Measurements from ENCODE around the gene BBS9. TPM values are rescaled to one million over a fixed set of nuclear protein-coding genes. Genes with fewer than 3 reads are reported as not detected.
"Not testable (repeated sequence)": the region's sequence is repeated elsewhere in the genome, so short reads cannot be mapped to it uniquely, and the experiment has no call there.

The BBS9 gene
- polyA plus RNA-seq, 1 donor, result 8.8 TPM

GRCh38 chr7:33303978-33304557 lies 174.7 kb downstream of the BBS9 start:
- no CpG with 5 or more reads among the region's 33 CpGs for WGBS (ENCODE audit: insufficient coverage, low lambda C conversion rate)
- H3K36me3 ChIP-seq (ENCODE audit: control insufficient read depth, insufficient read depth, low read length); H3K27ac ChIP-seq (ENCODE audit: low read length); H3K4me1 ChIP-seq (ENCODE audit: control insufficient read depth, insufficient read depth, low read length); H3K4me3 ChIP-seq (ENCODE audit: low read length); DNase-seq; H3K27me3 ChIP-seq (ENCODE audit: control insufficient read depth, insufficient read depth, low read length): not testable (repeated sequence)
- peaks cover 15% of the 10 kb centered on the region for H3K9me3 ChIP-seq (ENCODE audit: control insufficient read depth, low read depth, low read length)

GRCh38 chr7:33307205-33307604 lies 177.8 kb downstream of the BBS9 start:
- no peak overlapping the region for H3K4me3 ChIP-seq (ENCODE audit: low read length)
- no peaks in the 10 kb centered on the region for H3K27me3 ChIP-seq (ENCODE audit: control insufficient read depth, insufficient read depth, low read length)
- no peak overlapping the region for H3K27ac ChIP-seq (ENCODE audit: low read length)
- H3K36me3 ChIP-seq (ENCODE audit: control insufficient read depth, insufficient read depth, low read length), result no peaks in the 10 kb centered on the region
- peaks cover 11% of the 10 kb centered on the region for H3K9me3 ChIP-seq (ENCODE audit: control insufficient read depth, low read depth, low read length)
- DNase-seq, result no peak
- H3K4me1 ChIP-seq (ENCODE audit: control insufficient read depth, insufficient read depth, low read length), result no peaks in the 10 kb centered on the region

GRCh38 chr7:33310546-33310945 lies 181.2 kb downstream of the BBS9 start:
- DNase-seq, result no peak
- no peaks in the 10 kb centered on the region for H3K4me1 ChIP-seq (ENCODE audit: control insufficient read depth, insufficient read depth, low read length)
- H3K27me3 ChIP-seq (ENCODE audit: control insufficient read depth, insufficient read depth, low read length), result no peaks in the 10 kb centered on the region
- H3K4me3 ChIP-seq (ENCODE audit: low read length), result no peak overlapping the region
- no CpG with 5 or more reads among the region's 1 CpG for WGBS (ENCODE audit: insufficient coverage, low lambda C conversion rate)
- H3K27ac ChIP-seq (ENCODE audit: low read length), result no peak overlapping the region
- H3K36me3 ChIP-seq (ENCODE audit: control insufficient read depth, insufficient read depth, low read length), result no peaks in the 10 kb centered on the region
- no peaks in the 10 kb centered on the region for H3K9me3 ChIP-seq (ENCODE audit: control insufficient read depth, low read depth, low read length)

- Histone ChIP-seq H3K27me3 (ENCODE audit: control insufficient read depth, insufficient read depth, low read length) (no peaks in the 10 kb centered on the region), H3K4me3 (ENCODE audit: low read length) (no peak overlapping the region), H3K4me1 (ENCODE audit: control insufficient read depth, insufficient read depth, low read length) (no peaks in the 10 kb centered on the region), H3K36me3 (ENCODE audit: control insufficient read depth, insufficient read depth, low read length) (no peaks in the 10 kb centered on the region), H3K9me3 (ENCODE audit: control insufficient read depth, low read depth, low read length) (no peaks in the 10 kb centered on the region), H3K27ac (ENCODE audit: low read length) (no peak overlapping the region)
- WGBS (ENCODE audit: insufficient coverage, low lambda C conversion rate), result no CpG with 5 or more reads among the region's 4 CpGs
- no peak for DNase-seq
Measured at GRCh38 chr7:33325754-33326484, 196.6 kb downstream of the BBS9 start.

- Histone ChIP-seq H3K4me3 (ENCODE audit: low read length) (no peak overlapping the region), H3K27ac (ENCODE audit: low read length) (no peak overlapping the region), H3K36me3 (ENCODE audit: control insufficient read depth, insufficient read depth, low read length) (no peaks in the 10 kb centered on the region), H3K9me3 (ENCODE audit: control insufficient read depth, low read depth, low read length) (no peaks in the 10 kb centered on the region), H3K27me3 (ENCODE audit: control insufficient read depth, insufficient read depth, low read length) (no peaks in the 10 kb centered on the region), H3K4me1 (ENCODE audit: control insufficient read depth, insufficient read depth, low read length) (no peaks in the 10 kb centered on the region)
- DNase-seq, result no peak
- no CpG with 5 or more reads among the region's 3 CpGs for WGBS (ENCODE audit: insufficient coverage, low lambda C conversion rate)
Measured at GRCh38 chr7:33326485-33326848, 197.1 kb downstream of the BBS9 start.

GRCh38 chr7:33327427-33327826 lies 198.1 kb downstream of the BBS9 start:
- WGBS (ENCODE audit: insufficient coverage, low lambda C conversion rate), result no CpG with 5 or more reads among the region's 1 CpG
- Histone ChIP-seq H3K27ac (ENCODE audit: low read length) (no peak overlapping the region), H3K27me3 (ENCODE audit: control insufficient read depth, insufficient read depth, low read length) (no peaks in the 10 kb centered on the region), H3K36me3 (ENCODE audit: control insufficient read depth, insufficient read depth, low read length) (no peaks in the 10 kb centered on the region), H3K4me3 (ENCODE audit: low read length) (no peak overlapping the region), H3K9me3 (ENCODE audit: control insufficient read depth, low read depth, low read length) (no peaks in the 10 kb centered on the region), H3K4me1 (ENCODE audit: control insufficient read depth, insufficient read depth, low read length) (no peaks in the 10 kb centered on the region)
- DNase-seq, result no peak

GRCh38 chr7:33334349-33334748 lies 205.0 kb downstream of the BBS9 start:
- Histone ChIP-seq H3K27me3 (ENCODE audit: control insufficient read depth, insufficient read depth, low read length) (no peaks in the 10 kb centered on the region), H3K36me3 (ENCODE audit: control insufficient read depth, insufficient read depth, low read length) (no peaks in the 10 kb centered on the region), H3K27ac (ENCODE audit: low read length) (no peak overlapping the region), H3K4me3 (ENCODE audit: low read length) (no peak overlapping the region), H3K9me3 (ENCODE audit: control insufficient read depth, low read depth, low read length) (no peaks in the 10 kb centered on the region), H3K4me1 (ENCODE audit: control insufficient read depth, insufficient read depth, low read length) (no peaks in the 10 kb centered on the region)
- WGBS (ENCODE audit: insufficient coverage, low lambda C conversion rate), result no CpG with 5 or more reads among the region's 3 CpGs
- DNase-seq, result peak in 1 of 2 donors; percentile 11

GRCh38 chr7:33336820-33337219 lies 207.5 kb downstream of the BBS9 start:
- H3K27me3 ChIP-seq (ENCODE audit: control insufficient read depth, insufficient read depth, low read length), result no peaks in the 10 kb centered on the region
- no peaks in the 10 kb centered on the region for H3K36me3 ChIP-seq (ENCODE audit: control insufficient read depth, insufficient read depth, low read length)
- no peaks in the 10 kb centered on the region for H3K4me1 ChIP-seq (ENCODE audit: control insufficient read depth, insufficient read depth, low read length)
- no peak overlapping the region for H3K4me3 ChIP-seq (ENCODE audit: low read length)
- H3K27ac ChIP-seq (ENCODE audit: low read length), result no peak overlapping the region
- H3K9me3 ChIP-seq (ENCODE audit: control insufficient read depth, low read depth, low read length), result no peaks in the 10 kb centered on the region
- no peak for DNase-seq
- whole genome bisulfite sequencing (ENCODE audit: insufficient coverage, low lambda C conversion rate), result 100% methylated on average over 1 of the region's 2 CpGs

GRCh38 chr7:33339074-33339790 lies 209.9 kb downstream of the BBS9 start:
- WGBS (ENCODE audit: insufficient coverage, low lambda C conversion rate), result 100% methylated on average over 1 of the region's 3 CpGs
- H3K27me3 ChIP-seq (ENCODE audit: control insufficient read depth, insufficient read depth, low read length), result no peaks in the 10 kb centered on the region
- no peaks in the 10 kb centered on the region for H3K9me3 ChIP-seq (ENCODE audit: control insufficient read depth, low read depth, low read length)
- H3K27ac ChIP-seq (ENCODE audit: low read length), result no peak overlapping the region
- H3K4me3 ChIP-seq (ENCODE audit: low read length), result no peak overlapping the region
- no peaks in the 10 kb centered on the region for H3K36me3 ChIP-seq (ENCODE audit: control insufficient read depth, insufficient read depth, low read length)
- DNase-seq, result no peak
- H3K4me1 ChIP-seq (ENCODE audit: control insufficient read depth, insufficient read depth, low read length), result no peaks in the 10 kb centered on the region

- H3K36me3 ChIP-seq (ENCODE audit: control insufficient read depth, insufficient read depth, low read length), result no peaks in the 10 kb centered on the region
- H3K4me3 ChIP-seq (ENCODE audit: low read length), result no peak overlapping the region
- H3K9me3 ChIP-seq (ENCODE audit: control insufficient read depth, low read depth, low read length), result no peaks in the 10 kb centered on the region
- no peaks in the 10 kb centered on the region for H3K27me3 ChIP-seq (ENCODE audit: control insufficient read depth, insufficient read depth, low read length)
- H3K4me1 ChIP-seq (ENCODE audit: control insufficient read depth, insufficient read depth, low read length), result no peaks in the 10 kb centered on the region
- no CpG with 5 or more reads among the region's 3 CpGs for WGBS (ENCODE audit: insufficient coverage, low lambda C conversion rate)
- no peak overlapping the region for H3K27ac ChIP-seq (ENCODE audit: low read length)
- no peak for DNase-seq
Measured at GRCh38 chr7:33346055-33346454, 216.7 kb downstream of the BBS9 start.

Data from large intestine (tissue), 3 donors.